Lower leg skin (tissue), 4 donors: ENCODE measurements around the gene NYAP2. TPM values are rescaled to one million over a fixed set of nuclear protein-coding genes. Genes with fewer than 3 reads are reported as not detected.

Source experiments
- DNase-seq, 2 donors: peaks; one replicate each; pipeline ENCODE4 v3.0.0-alpha.2; 2019; ENCODE audit warnings: low spot score in 2 of 2
- H3K4me3 ChIP-seq: fragments of 200-600 bp; sonication (generic); 2 replicates; pipeline ENCODE4 v1.5.1; 2017; ENCODE audit warnings: mild to moderate bottlenecking, low read depth; ENCODE audit not compliant: poor library complexity, severe bottlenecking
- CTCF ChIP-seq, 3 donors: fragments of 450-650 bp; IDR thresholded peaks; one replicate each; pipeline ENCODE4 v1.5.1; 2016; ENCODE audit warnings: antibody characterized with exemption in 3 of 3, mild to moderate bottlenecking in 3 of 3, moderate library complexity in 2 of 3
- POLR2A ChIP-seq, 2 donors: fragments of 450-650 bp; IDR thresholded peaks; one replicate each; pipeline ENCODE4 v1.6.1; 2016 to 2017; ENCODE audit warnings: antibody characterized with exemption in 2 of 2, mild to moderate bottlenecking in 1 of 2, moderate library complexity in 1 of 2
- WGBS, 2 donors: methylation state at CpG; one replicate each; pipeline ENCODE4 v1.1.5; 2018; 5-methylcytosine and 5-hydroxymethylcytosine counted together
- intact Hi-C: fragments of 100-400 bp; cut with DNase I; formaldehyde crosslinking; loops from one replicate; pipeline ENCODE4 v1.15.0; 2023; ENCODE audit warnings: low total_unique reads
- total RNA-seq, 4 donors: library from RNA; depleted of rRNA; stranded (reverse); fragments of >200 nt; gene quantifications; one replicate each; pipeline ENCODE4 v1.1.0, GENCODE V29; 2016

The NYAP2 gene
- total RNA-seq, 4 donors from 2014 or later, result not detected

- intact Hi-C loops, result no loop called here
- H3K4me3 ChIP-seq, result no peak overlapping the region
- no peak for TF ChIP-seq CTCF (IDR thresholded peaks at IDR 0.05)
- no peak for TF ChIP-seq POLR2A (IDR thresholded peaks at IDR 0.05)
- no peak for DNase-seq
These were observed 198.9 kb downstream of the NYAP2 start for GRCh38 chr2:225598426-225598825.

GRCh38 chr2:225598897-225599296, 199.4 kb downstream of the NYAP2 start:
- WGBS, 2 donors, result 48% methylated on average over 4 of the region's 4 CpGs
- intact Hi-C loops, result no loop called here
- no peak for DNase-seq
- no peak for TF ChIP-seq POLR2A (IDR thresholded peaks at IDR 0.05)
- no peak for TF ChIP-seq CTCF (IDR thresholded peaks at IDR 0.05)
- H3K4me3 ChIP-seq, result no peak overlapping the region

- 79 to 81% methylated on average over 1 of the region's 1 CpG for WGBS, 2 donors
- intact Hi-C loops, result no loop called here
- H3K4me3 ChIP-seq, result no peak overlapping the region
- TF ChIP-seq CTCF (IDR thresholded peaks at IDR 0.05), result no peak
- no peak for TF ChIP-seq POLR2A (IDR thresholded peaks at IDR 0.05)
- DNase-seq, result no peak
These were observed 200.3 kb downstream of the NYAP2 start for GRCh38 chr2:225599856-225600255.

- H3K4me3 ChIP-seq, result no peak overlapping the region
- DNase-seq, result no peak
- no peak for TF ChIP-seq CTCF (IDR thresholded peaks at IDR 0.05)
- no peak for TF ChIP-seq POLR2A (IDR thresholded peaks at IDR 0.05)
- intact Hi-C loops, result no loop called here
These were observed 200.9 kb downstream of the NYAP2 start for GRCh38 chr2:225600444-225600843.

- no peak overlapping the region for H3K4me3 ChIP-seq
- intact Hi-C loops, result no loop called here
- TF ChIP-seq CTCF (IDR thresholded peaks at IDR 0.05), result no peak
- no peak for TF ChIP-seq POLR2A (IDR thresholded peaks at IDR 0.05)
- 92 to 93% methylated on average over 4 of the region's 4 CpGs for WGBS, 2 donors
- DNase-seq, result no peak
These were observed 201.4 kb downstream of the NYAP2 start for GRCh38 chr2:225600865-225601264.

- no peak for DNase-seq
- intact Hi-C loops, result no loop called here
- 78 to 81% methylated on average over 4 of the region's 4 CpGs for WGBS, 2 donors
- TF ChIP-seq CTCF (IDR thresholded peaks at IDR 0.05) (no peak), POLR2A (IDR thresholded peaks at IDR 0.05) (no peak)
- no peak overlapping the region for H3K4me3 ChIP-seq
These were observed 202.7 kb downstream of the NYAP2 start for GRCh38 chr2:225602205-225602604.
